DND-41 (cell line): ENCODE measurements around the gene NRXN3.

Source experiments
- ATAC-seq: fragments of 200-7000 bp; cut with Tn5 transposase; 3 replicates; pipeline ENCODE4 v1.9.1; 2021; ENCODE audit warnings: low read depth; ENCODE audit not compliant: insufficient read depth
- DNase-seq: peaks from one replicate; pipeline ENCODE4 v3.0.0-alpha.2; 2020
- H2AFZ ChIP-seq: 2 replicates; pipeline ENCODE4 v1.6.0; 2012; ENCODE audit warnings: low read depth, low read length
- H3K27ac ChIP-seq: 2 replicates; pipeline ENCODE4 v1.5.1; 2012; ENCODE audit warnings: low read length, inconsistent platforms
- H3K27me3 ChIP-seq: fragments of 200-600 bp; sonication (generic); 2 replicates; pipeline ENCODE4 v1.6.0; 2012; ENCODE audit warnings: low read length, mild to moderate bottlenecking, inconsistent platforms; ENCODE audit not compliant: insufficient read depth, poor library complexity
- H3K36me3 ChIP-seq: 2 replicates; pipeline ENCODE4 v1.5.1; 2012; ENCODE audit warnings: low read length, inconsistent platforms; ENCODE audit not compliant: insufficient read depth
- H3K4me1 ChIP-seq: 2 replicates; pipeline ENCODE4 v1.5.1; 2012; ENCODE audit warnings: mild to moderate bottlenecking, low read length; ENCODE audit not compliant: insufficient read depth
- H3K4me2 ChIP-seq: 2 replicates; pipeline ENCODE4 v1.6.0; 2012; ENCODE audit warnings: mild to moderate bottlenecking, moderate library complexity, low read length, inconsistent platforms; ENCODE audit not compliant: insufficient read depth
- H3K4me3 ChIP-seq, 2 experiments: fragments of 200-600 bp in 1 of 2; shearing (Covaris generic) in 1 of 2; 2 replicates each; pipeline ENCODE4 v1.5.1; 2012 to 2016; ENCODE audit warnings: inconsistent platforms in 2 of 2, low read length in 2 of 2, mild to moderate bottlenecking in 2 of 2, low read depth in 1 of 2, moderate library complexity in 1 of 2
- H3K79me2 ChIP-seq: 2 replicates; pipeline ENCODE4 v1.6.0; 2012; ENCODE audit warnings: low read length, inconsistent platforms; ENCODE audit not compliant: insufficient read depth
- H3K9ac ChIP-seq: 2 replicates; pipeline ENCODE4 v1.6.0; 2012; ENCODE audit warnings: low read depth, mild to moderate bottlenecking, inconsistent platforms, low read length, moderate library complexity
- H3K9me3 ChIP-seq: 2 replicates; pipeline ENCODE4 v1.5.1; 2012; ENCODE audit warnings: low read length, moderate library complexity, mild to moderate bottlenecking, inconsistent platforms; ENCODE audit not compliant: insufficient read depth, severe bottlenecking
- H4K20me1 ChIP-seq: 2 replicates; pipeline ENCODE4 v1.6.0; 2012; ENCODE audit warnings: low read length; ENCODE audit not compliant: insufficient read depth
- CTCF ChIP-seq: IDR thresholded peaks from 2 replicates; pipeline ENCODE4 v1.5.1; 2012; ENCODE audit warnings: borderline replicate concordance, low read length, moderate library complexity, mild to moderate bottlenecking; ENCODE audit not compliant: poor library complexity, severe bottlenecking; ENCODE audit errors: extremely low read depth
- EZH2 ChIP-seq: IDR thresholded peaks from 3 replicates; pipeline ENCODE4 v1.6.1; 2012; ENCODE audit warnings: borderline replicate concordance, low read depth, mild to moderate bottlenecking, moderate library complexity, low read length, inconsistent platforms; ENCODE audit not compliant: severe bottlenecking

NRXN3 gene

DNA sequence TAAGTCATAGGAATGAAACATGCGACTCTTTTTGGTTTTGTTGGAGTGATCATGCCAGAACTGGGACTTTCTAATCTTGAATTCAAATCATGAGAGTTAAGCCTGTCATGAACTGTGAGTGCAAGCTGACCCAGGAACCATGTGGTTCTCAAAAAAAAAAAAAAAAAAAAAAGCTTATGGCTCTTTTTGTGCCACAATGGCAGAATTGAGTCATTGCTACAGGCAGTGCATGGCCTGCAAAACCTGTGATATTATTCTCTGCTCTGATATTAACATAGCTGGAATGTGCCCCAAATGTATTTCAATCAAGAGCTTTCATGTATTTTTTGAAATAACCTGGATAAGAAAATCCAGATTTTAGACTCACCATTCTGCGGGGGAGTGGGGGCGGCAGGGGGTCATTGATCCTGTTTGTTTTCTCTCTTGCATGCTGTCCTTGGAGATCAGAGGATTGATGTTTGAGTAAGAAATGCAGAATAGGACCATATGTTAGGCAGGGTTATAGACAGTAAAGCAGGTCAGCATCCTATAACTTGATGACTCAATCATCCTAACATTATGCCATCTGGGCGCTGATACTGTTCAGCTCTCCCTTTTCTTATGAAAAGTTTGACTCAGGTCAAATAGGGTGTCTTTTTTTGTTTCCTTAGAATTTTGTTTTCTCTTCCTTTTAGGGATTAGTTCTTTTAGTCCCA is 1243.7 kb downstream of the NRXN3 start:
- H3K79me2 ChIP-seq, result no peaks in the 10 kb centered on the region
- H3K27ac ChIP-seq, result no peak overlapping the region
- H3K9ac ChIP-seq, result no peak overlapping the region
- no peak overlapping the region for H2AFZ ChIP-seq
- no peak for ATAC-seq
- TF ChIP-seq EZH2 (no peak), CTCF (no peak)
- no peak overlapping the region for H3K4me3 ChIP-seq
- no peaks in the 10 kb centered on the region for H3K27me3 ChIP-seq
- no peak for DNase-seq
- H3K4me1 ChIP-seq, result no peaks in the 10 kb centered on the region
- H4K20me1 ChIP-seq, result no peaks in the 10 kb centered on the region
- no peaks in the 10 kb centered on the region for H3K9me3 ChIP-seq
- no peaks in the 10 kb centered on the region for H3K36me3 ChIP-seq
- no peak overlapping the region for H3K4me2 ChIP-seq

- Histone ChIP-seq H3K4me3 (no peak overlapping the region), H3K79me2 (no peaks in the 10 kb centered on the region), H2AFZ (no peak overlapping the region), H4K20me1 (no peaks in the 10 kb centered on the region), H3K36me3 (no peaks in the 10 kb centered on the region), H3K27ac (no peak overlapping the region), H3K4me1 (no peaks in the 10 kb centered on the region), H3K9me3 (no peaks in the 10 kb centered on the region), H3K4me2 (no peak overlapping the region), H3K9ac (no peak overlapping the region), H3K27me3 (no peaks in the 10 kb centered on the region)
- DNase-seq, result no peak
- no peak for TF ChIP-seq EZH2
- TF ChIP-seq CTCF, result no peak
- no peak for ATAC-seq
These were observed 1245.6 kb downstream of the NRXN3 start for GRCh38 chr14:79415726-79416125.

- H3K27ac ChIP-seq, result no peak overlapping the region
- H2AFZ ChIP-seq, result no peak overlapping the region
- DNase-seq, result no peak
- H3K36me3 ChIP-seq, result no peaks in the 10 kb centered on the region
- H3K9me3 ChIP-seq, result no peaks in the 10 kb centered on the region
- no peak overlapping the region for H3K4me2 ChIP-seq
- ATAC-seq, result no peak
- no peak overlapping the region for H3K4me3 ChIP-seq
- no peak for TF ChIP-seq CTCF
- no peak for TF ChIP-seq EZH2
- no peak overlapping the region for H3K9ac ChIP-seq
- no peaks in the 10 kb centered on the region for H3K4me1 ChIP-seq
- no peaks in the 10 kb centered on the region for H4K20me1 ChIP-seq
- H3K27me3 ChIP-seq, result no peaks in the 10 kb centered on the region
- H3K79me2 ChIP-seq, result no peaks in the 10 kb centered on the region
These were observed 1247.8 kb downstream of the NRXN3 start for GRCh38 chr14:79417961-79418360.
